Bone marrow (tissue), 2 donors: ENCODE results near the gene DEPP1.

Experiments used
- DNase-seq, 2 donors: peaks; one replicate each; lab custom pipeline; 2025; lab: John Stamatoyannopoulos, UW

The DEPP1 gene

DNA sequence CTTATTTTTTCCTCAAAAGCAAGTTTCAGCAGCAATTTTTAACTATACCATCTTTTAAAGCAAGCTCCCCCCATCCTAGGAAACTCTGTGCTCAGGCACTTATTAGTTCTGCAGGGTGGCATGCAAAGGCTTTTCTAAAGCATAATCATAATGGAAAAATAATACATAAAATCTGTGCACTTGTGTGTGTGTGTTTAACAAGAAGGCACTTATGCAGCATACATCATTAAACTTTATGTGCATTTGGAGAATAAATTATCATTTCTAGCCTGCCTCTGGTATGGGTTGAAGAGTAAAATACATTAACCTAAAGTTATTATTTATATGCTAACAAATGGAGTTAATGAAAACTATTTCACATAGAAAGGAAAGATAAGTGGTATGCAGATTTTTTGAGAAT lies 24.6 kb downstream of the DEPP1 start:
- no peak for DNase-seq

DNA sequence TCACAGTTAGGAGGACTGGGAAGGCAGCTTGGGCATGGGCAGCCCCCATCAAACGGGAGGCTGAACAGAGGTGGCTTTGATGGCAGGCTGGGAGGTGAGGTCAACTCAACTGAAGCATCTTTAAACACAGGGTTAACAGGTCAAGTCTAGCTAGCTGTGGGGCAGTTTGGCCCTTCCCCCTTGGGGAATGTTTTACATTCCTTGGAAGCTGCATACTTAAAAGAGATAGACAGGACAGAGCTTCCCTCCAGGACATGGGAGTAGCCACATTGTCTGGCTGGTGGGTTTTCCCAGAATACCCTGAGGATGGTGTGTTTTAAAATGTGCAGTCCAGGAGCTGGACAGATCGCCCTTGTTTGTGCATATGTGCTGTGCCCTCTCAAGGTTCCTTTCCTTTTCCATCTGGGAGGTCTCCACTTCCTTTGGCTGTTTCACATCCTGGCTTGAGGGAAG lies 25.8 kb downstream of the DEPP1 start:
- no peak for DNase-seq

DNA sequence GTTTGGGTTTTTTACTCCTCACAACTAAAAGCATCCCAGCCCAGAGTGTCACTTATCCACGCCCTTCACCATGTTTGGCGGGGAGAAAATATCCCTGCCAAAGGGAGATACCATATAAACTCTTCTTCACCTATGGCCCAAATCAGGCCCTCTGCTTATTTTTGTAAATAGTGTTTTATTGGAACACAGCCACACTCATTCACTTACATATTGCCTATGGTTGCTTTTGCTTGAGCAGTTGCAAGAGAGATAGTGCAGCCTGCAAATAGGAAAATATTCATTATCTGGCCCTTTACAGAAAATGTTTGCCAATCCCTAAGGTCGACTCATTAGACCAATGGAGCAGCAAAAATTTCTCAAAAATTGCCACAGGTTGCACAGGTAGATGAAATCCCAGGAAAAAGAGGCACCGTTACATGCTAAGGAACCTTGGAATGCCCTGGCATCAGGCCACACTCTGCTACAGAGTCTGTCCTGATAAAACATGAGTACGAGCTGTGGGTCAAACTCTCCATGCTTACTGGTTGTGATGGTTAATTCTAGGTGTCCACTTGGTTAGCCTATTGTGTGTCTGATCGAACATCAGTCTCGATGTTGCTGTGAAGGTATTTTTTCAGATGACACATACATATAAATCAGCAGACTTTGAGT lies 26.9 kb downstream of the DEPP1 start:
- no peak for DNase-seq

DNA sequence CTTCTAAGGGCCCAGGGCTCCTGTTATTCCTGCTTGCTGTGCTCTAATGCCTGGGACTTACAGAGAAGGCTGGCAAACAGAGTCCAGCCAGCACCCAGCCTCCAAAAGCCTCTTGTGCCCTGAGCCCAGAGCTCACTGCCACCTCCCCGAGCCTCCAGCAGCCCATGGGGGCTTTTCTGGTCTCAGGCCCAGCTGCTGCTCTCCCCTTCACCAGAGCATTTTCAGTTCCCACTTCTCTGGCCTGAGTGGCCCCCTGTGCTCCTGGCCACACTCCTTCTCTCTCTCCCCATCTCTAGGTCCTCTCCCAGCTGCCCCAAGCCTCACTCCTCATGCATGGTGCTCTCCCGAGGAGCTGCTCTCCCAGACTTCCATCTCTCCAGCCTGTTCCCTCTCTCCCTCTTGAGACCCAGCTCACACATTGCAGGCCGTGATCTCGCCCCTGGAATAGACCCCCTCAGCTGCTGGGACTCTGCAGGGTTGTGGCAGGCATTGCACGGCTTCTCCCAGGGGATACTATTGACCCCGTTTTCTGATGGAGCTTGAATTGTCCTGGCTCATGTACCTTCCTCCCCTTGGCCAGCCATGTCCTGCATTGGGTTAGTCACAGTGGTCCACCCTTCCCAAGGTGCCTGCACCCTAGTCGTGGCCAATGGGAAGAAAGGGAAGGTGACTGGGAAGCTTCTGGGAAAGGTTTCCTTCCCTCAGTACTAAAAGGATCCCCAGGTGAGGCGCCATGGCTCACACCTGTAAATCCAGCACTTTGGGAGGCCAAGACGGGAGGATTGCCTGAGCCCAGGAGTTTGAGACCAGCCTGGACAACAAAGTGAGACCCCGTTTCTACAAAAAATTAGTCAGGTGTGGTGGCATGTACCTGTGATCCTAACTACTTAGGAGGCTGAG lies 28.0 kb downstream of the DEPP1 start:
- no peak for DNase-seq

DNA sequence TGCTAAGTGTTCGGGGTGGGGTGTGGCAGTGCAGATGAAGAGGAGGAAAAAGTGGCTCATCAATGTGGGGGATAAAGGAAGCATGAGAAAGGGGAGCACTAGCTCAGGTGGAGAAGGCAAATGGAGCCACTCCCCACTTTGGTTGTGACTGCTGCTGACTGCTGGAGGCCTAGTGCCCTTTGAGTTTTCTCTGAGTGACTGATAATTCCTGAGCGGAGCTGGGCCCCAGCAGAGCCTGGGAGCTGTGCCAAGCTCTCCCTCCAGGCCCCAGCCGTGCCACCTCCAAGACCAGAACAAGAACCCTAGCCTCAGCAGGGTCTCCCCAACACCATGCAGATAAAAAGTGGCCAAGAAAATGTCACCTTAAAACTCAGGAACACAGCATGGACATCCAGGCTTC lies 28.7 kb downstream of the DEPP1 start:
- DNase-seq, result no peak

DNA sequence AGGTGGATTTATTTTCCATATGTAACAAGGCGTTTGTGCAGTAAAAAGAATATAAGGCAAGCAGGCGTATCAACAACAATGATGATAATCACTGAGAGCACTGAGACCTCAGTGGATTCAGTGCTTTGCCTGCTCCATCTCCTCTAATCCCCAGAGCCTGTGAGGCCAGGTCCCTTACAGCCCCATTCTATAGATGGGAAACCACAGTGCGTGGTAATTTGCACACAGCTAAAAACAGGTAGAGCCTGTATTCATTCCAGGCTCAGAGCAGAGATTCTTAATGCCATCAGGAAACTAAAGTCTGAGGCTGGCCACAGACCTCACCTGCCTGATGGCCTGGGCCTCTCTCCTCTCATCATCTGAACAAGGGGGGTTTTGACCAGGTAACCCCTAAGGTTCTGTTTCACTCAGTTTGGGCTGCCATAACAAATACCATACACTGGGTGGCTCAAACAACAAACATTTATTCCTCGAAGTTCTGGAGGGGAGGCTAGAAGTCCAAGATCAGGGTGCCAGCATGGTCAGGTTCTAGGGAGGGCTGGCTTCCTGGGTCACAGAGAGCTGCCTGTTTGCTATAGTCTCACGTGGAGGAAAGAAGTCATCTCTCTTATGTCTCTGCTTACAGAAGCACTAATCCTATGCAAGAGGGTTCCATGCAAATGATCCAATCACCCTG lies 29.3 kb downstream of the DEPP1 start:
- no peak for DNase-seq

DNA sequence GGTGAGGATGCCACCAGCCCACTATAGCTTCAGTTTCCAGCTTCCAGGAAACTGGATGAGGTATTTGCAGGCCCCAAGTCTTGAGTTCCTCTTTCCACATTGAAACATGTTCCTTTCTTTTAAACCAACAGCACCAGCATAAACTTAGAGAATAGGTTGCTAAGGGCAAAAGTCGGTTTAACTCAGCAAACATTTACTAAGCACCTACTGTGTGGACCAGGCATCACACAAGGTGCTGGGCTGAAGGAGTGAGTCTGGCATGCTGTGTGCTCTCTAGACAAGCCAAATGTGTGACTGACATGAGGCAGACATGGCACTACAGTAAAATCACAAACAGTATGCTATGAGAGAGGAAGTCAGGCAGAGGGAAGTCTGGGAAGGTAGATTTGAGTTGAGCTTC lies 30.0 kb downstream of the DEPP1 start:
- no peak for DNase-seq

DNA sequence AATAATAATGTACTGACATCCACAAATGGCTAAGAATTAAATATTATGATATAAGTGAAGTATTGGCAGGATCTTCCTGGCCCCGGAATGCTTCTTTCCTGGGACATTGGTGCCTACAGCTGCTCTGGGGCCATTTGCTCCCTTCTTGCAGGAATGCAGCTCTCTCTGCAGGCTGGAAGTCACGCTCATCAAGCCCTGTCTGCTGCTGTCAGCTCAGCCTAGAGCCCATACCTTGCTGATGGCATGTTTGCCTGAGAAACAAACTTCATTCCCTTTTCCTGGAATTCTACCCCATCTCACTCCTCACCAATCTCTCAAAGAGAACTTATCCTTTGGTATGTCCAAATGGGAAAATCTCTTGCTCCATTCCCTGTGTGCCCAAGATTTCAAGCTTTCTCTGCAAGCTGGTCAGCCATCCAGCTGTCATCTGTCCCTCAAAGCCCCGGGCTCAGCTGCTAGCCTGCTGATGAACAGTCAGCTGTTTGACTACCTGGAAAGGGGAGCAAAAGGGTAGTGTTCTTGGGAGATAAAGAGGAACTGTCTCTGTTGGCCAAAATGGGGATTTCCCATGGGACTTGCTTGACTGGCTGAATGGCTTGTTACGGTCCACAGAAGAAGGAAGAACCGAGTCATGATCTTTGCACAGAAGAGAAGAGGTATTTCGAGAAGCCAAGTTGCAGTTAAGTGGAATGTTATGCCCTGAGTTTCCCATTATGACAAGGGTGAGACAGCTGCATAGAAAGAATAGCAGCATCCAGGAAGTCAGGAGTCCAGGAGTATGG lies 31.0 kb downstream of the DEPP1 start:
- DNase-seq, result no peak

DNA sequence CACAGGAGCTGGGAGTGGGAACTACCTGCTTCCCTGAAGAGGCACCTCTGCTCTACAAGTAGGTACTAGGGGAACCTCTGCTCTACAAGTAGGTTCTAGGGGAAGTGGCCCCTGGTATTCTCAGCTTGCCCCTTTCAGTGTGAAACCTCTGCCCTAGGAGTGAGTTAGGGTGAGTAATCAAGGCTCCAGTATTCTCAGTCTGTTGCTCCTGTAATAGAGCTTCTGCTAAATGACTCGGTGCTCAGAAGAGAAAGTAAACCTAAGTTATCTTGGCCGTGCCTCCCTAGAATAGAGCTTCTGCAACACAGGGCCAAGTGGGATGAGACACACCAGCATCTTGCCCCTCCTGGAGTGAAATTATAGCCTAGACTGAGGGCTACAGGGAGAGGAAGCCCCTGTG lies 32.4 kb downstream of the DEPP1 start:
- DNase-seq, result no peak

DNA sequence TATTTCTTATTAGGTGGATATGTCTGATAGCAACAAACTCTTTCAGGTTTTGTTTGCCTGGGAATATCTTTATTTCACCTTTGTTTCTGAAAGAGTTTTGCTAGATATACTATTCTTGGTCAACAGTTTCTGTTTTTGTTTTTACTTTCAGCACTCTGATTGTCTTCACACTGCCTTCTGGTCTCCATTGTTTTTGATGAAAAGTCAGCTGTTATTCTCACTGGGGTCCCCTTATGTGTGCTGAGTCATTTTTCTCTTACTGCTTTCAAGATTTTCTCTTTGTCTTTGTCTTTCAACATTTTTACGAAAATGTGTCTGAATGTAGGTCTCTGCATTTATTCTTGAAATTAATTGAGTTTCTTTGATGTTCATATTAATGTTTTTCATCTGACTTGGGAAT lies 34.3 kb downstream of the DEPP1 start:
- DNase-seq, result no peak

DNA sequence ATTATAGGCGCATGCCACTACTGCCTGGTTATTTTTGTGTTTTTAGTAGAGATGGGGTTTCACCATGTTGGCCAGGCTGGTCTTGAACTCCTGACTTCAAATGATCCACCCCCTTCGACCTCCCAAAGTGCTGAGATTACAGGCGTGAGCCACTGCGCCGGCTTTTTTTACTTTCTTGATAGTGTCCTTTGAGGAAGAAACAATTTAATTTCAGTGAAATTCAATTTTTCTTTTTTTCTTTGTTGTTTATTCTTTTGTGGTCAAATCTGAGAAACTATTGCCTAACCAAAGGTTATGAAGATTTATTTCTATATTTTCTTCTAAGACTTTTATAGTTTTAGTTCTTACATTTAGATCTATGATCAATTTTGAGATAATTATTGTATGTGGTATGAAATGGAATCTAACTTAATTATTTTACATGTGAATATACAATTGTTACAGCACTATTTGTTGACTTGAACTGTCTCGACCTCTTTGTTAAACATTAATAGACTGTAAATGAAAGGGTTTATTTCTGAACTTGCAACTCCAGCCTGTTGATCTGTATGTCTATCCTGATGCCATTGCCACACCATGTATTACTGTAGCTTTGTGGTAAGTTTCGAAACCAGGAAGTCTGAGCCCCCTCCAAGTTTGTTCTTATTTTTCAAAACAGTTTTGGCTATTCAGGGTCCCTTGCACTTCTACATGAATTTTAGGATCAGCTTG lies 38.8 kb downstream of the DEPP1 start:
- no peak for DNase-seq

DNA sequence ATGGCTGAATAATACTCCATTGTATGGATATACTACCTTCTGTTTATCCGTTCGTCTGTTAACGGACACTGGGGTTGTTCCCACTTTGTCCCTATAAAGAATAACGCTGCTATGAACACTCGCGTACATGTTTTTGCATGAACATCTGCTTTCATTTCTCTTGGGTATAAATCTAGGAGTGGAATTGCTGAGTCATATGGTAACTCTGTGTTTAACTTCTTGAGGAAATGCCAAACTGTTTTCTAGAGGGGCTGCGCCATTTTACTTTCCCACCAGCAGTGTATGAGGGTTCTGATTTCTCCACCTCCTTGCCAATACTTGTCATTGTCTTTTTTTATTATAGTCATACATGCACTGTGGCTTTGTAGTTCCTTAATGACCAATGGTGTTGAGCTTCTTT lies 39.7 kb downstream of the DEPP1 start:
- DNase-seq, result no peak

DNA sequence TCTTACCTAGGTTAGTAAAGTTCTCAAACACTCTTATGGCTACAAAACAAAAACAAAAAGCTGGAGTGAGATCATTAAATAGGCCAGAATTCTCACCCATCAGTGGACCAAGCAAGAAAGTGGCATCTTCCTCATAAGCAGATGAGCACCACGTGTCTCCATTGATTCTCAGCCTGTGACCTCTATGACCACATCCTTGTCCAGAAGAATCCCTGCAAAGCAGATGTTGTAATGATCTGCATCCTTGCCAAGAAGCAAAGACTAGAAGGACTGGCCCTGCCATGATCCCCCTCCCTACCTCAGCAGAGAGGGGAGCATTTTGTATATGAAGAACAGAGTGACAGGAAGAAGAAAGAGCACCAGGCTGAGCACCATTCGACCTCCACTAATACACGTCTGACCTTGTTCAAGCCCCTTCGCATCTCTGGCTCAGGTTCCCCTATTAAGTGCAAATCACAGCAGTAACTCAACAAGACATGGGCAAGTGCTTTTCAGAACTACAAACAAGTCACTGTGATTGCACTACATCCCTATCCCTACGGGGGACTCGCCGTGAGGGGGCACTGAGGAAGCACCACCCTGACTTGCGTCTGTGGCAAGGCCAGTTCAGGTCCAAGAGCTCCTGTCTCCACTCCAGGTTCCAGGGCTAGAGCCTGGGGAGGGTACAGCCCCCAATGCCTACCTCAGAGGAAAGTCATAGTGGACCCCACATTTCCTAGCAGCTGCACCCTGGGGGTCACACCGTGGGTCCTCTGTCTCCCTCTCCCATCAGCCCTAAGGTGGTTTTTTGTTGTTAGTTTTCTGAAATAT lies 41.2 kb downstream of the DEPP1 start:
- DNase-seq, result no peak

DNA sequence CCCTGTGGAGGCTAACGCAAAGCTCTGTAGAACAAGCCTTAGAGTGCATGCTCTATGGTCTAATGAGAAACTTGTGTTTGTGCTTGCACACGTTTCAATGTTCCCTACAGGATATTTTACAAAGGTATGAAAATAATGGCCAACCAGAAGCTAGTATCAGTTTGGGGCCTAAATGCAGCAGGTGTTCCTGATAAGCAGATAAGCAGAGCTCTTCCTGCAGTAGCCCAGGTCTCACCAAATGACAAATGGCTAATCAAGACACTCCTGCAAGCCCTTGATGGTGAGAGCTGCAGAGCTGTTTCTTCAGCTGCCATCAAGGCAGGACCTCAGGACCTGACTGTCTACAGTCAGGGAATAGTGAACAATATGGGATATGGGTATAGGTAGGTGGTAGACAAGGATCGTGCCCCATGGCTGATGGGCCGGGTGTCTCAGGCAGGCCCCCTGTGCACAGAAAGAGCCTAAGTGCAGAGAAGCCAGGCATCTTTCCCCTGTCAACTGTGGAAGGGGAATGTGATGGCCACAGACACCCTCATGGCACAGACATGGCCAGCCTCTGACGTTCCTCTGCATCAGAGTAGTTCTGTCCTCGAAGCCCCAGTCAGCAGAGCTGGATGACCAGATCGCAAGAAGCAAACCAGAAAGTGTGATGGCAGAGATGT lies 42.2 kb downstream of the DEPP1 start:
- no peak for DNase-seq

DNA sequence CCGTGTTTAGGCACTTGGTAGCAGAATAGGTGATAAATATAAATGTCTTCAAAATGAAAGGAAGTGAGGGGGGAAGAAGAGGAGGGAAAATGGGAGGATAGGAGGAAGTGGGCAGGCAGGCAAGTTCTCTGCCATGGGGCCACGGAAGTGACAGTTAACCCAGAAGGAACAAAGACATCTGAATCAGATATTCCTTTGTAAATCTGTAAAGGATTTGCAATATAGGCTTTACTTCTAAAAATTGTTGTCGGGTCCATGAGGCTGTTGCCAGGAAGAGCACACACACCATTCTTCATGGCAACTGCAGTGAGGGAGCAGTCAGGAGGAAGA lies 42.7 kb downstream of the DEPP1 start:
- DNase-seq, result no peak

DNA sequence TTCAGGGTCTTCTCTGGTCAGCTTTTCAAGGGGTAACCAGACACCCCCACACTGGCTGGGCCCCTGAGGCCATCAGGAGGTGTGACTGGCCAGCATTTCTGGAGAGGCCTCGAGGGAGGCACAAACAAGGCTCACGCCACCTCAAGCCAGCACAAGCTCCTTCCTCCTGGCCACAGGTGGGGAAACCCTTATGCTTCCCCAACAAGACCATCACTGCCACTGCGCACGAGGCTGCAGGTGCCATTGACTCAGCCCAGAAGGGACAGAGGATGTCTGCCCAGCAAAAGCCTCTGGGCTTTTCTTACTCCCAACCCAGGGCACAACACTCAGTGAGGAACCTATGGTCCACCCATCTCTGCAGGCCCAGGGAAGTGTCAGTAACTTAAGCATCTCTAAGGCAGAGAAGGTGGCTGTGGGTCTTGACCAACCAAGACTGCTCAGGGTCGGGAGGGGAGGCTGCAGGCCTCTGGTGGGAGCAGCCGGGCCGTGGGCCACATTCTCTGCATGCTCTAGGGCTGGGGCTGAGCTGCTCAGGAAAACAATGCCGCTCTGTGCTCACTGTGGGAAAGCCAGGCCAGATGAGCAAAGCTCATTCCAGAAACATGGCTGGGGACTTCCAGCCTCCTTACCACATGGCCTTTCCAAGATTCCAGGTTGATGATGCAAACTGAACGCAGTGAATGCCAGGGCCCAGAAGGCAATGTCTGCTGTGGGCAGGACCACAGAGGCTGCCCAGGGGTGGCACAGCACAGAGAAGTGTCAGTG lies 43.2 kb downstream of the DEPP1 start:
- DNase-seq, result no peak

DNA sequence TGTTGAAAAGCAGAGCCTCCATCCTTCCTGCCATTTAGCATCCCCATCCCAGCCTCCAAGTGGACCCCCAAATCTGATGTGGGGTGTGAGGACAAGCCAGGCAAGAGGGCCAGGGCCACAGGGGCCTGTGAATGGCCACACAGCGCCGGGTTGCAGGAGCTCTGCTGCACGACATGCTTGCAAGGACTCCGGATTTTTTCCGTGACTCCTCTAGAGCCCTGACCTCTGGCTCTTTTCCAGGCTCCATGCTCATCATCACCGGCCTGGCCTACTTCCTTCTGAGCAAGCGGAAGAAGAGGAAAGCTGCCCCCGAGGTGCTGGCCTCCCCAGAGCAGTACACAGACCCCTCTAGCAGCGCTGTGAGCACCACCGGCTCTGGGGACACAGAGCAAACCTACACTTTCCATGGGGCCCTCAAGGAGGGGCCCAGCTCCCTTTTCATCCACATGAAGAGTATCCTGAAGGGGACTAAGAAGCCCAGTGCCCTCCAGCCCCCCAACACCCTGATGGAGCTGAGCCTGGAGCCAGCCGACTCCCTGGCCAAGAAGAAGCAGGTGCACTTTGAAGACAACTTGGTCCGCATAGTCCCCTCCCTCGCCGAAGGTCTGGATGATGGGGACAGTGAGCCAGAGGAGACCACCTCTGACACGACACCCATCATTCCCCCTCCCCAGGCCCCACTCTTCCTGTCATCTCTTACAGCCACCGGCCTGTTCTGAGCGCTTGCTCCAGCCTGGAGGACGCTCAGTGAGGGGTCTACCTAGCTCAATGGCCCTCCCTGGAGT lies 44.0 kb downstream of the DEPP1 start:
- no peak for DNase-seq

DNA sequence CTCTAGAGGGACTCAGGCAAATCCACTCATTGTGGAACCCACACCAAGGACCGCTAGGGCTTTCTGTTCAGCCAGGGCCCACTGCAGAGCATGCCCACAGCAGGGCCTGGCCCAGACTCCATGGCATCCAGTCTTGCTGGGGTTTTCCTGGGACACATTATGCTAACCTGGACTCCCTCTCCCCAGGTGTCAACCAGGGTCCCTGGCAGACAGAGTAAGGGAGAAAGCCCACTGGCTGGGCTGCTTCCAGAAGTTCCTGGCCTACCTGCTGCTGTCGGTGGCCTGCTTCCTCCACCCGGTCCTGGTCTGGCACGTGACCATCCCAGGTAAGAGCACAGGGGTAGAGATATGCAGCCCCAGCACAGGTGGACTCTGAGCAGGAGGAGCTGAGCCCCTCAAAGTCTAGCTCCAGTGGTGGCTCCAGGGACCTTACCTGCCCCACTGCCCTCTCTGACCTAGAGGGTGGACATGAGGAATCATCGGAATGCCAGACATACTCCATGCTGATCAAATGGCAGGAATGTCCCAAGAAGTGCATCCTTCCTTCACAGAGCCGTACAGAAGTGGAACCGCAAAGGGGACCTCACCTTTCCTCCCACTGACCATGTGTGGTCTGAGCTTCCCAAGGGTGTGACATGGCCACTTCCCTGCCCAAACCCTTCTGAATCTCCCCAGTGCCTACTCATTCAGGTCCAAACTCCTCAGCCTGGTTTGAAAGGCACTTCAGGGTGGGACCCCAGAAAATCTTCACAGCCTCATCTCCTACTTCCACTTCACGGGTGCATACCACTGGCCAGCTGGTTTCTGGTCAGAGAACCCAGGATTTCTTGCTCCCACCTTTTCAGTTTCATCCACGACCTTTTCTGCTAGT lies 44.9 kb downstream of the DEPP1 start:
- DNase-seq, result no peak
